Thymus (tissue), 11 donors: ENCODE results near the gene USP34. TPM values are rescaled to one million over a fixed set of nuclear protein-coding genes. Genes with fewer than 3 reads are reported as not detected.

ENCODE experiments used
- DNase-seq, 9 donors: peaks; one replicate each; pipeline ENCODE4 v3.0.0-alpha.2; 2013; ENCODE audit warnings: low spot score in 9 of 9, low read depth in 6 of 9, missing footprints in 1 of 9
- H3K27ac ChIP-seq, 2 donors: one replicate each; pipeline ENCODE4 v1.5.1; 2013; ENCODE audit warnings: control low read depth in 1 of 2, low read depth in 1 of 2, low read length in 1 of 2, mild to moderate bottlenecking in 1 of 2, moderate library complexity in 1 of 2
- H3K27me3 ChIP-seq, 2 donors: one replicate each; pipeline ENCODE4 v1.5.1; 2013; ENCODE audit warnings: low read length in 1 of 2; ENCODE audit not compliant: control insufficient read depth in 2 of 2, insufficient read depth in 1 of 2
- H3K36me3 ChIP-seq, 2 donors: one replicate each; pipeline ENCODE4 v1.5.1; 2013; ENCODE audit warnings: low read length in 1 of 2, mild to moderate bottlenecking in 1 of 2, moderate library complexity in 1 of 2; ENCODE audit not compliant: control insufficient read depth in 2 of 2, insufficient read depth in 2 of 2
- H3K4me1 ChIP-seq, 2 donors: one replicate each; pipeline ENCODE4 v1.5.1; 2013; ENCODE audit warnings: low read length in 2 of 2; ENCODE audit not compliant: control insufficient read depth in 2 of 2, insufficient read depth in 2 of 2
- H3K4me3 ChIP-seq, 2 donors: one replicate each; pipeline ENCODE4 v1.5.1; 2013; ENCODE audit warnings: low read length in 2 of 2, control low read depth in 1 of 2, mild to moderate bottlenecking in 1 of 2
- H3K9me3 ChIP-seq, 2 donors: one replicate each; pipeline ENCODE4 v1.5.1; 2013; ENCODE audit warnings: low read length in 1 of 2, mild to moderate bottlenecking in 1 of 2; ENCODE audit not compliant: control insufficient read depth in 2 of 2, insufficient read depth in 1 of 2
- WGBS: extraction: QIAGEN DNeasy Blood & Tissue Kit; methylation state at CpG from one replicate; pipeline ENCODE4 v1.1.7; 2013; 5-methylcytosine and 5-hydroxymethylcytosine counted together
- polyA plus RNA-seq: library from polyadenylated mRNA; stranded (reverse); fragments of 200-250 nt; gene quantifications from one replicate; pipeline ENCODE4 v1.2.3, GENCODE V29; 2013
- total RNA-seq: library from RNA; stranded (reverse); fragments of 120-200 nt; gene quantifications from one replicate; pipeline ENCODE4 v1.2.4, GENCODE V29; 2013
- donor health status: healthy.

The USP34 gene
- total and polyA plus RNA-seq, 2 donors = 54.5 to 102 TPM

DNA sequence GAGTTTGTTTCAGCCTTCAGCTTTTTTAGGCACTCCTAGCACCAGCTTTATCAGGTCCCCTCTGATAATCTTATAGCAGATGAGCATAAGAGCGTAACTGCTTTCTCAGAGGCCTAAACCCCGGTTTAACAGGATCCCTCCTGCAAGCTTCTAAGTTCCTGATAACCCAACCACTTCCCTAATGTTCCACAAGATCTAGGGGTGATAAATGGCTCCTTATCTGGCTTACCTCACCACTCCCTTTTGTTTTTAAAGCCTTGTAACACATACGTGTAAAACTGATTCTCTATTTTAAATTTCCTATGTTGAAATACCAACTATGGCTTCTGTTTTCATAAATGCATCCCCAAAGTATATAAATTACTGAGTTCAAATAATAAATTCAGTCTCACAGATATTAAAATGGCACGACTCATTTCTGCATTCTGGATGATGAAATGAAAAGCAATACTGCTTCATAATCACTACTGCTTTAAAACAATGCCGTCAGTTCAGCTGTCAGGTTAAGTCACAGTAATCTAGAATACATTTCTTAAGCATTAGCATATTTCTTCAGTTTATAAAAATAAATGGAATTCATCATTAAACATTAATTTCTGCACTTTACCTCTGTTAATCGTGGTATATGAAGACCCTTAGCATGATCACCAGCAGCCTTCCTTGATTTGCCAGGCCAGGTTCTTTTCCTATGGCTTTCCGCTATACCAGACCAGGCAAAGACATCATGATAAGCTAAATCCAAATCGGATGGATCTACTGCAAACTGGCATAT, 182.6 kb downstream of the USP34 start:
- peaks cover 4 to 22% of the 10 kb centered on the region in 2 donors for H3K36me3 ChIP-seq
- H3K9me3 ChIP-seq = no peaks in the 10 kb centered on the region
- no peaks in the 10 kb centered on the region for H3K27me3 ChIP-seq
- 82% methylated on average over 8 of the region's 8 CpGs for WGBS
- DNase-seq = no peak
- no peaks in the 10 kb centered on the region for H3K4me1 ChIP-seq
- no peak overlapping the region for H3K4me3 ChIP-seq
- no peak overlapping the region for H3K27ac ChIP-seq

DNA sequence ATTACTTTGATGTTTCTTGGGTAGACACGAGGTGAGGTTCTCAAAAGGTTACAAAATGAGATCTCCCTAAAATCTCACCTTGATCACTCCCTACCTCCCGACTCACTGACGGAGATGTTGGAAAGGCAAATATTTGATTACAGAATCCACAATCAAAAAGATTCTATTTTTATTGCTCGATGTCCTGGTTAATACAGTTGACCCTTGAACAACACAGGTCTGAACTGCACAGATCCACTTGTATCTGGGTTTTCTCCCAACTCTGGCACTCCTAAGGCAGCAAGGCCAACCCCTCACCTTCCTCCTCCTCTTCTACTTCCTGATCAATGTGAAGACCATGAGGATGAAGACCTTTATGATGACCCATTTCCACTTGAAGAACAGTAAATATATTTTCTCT, 183.6 kb downstream of the USP34 start:
- Histone ChIP-seq H3K9me3 (no peaks in the 10 kb centered on the region), H3K4me3 (no peak overlapping the region), H3K27ac (no peak overlapping the region), H3K4me1 (no peaks in the 10 kb centered on the region), H3K36me3 (peaks cover 9 to 29% of the 10 kb centered on the region in 2 donors), H3K27me3 (no peaks in the 10 kb centered on the region)
- DNase-seq = no peak
- WGBS = 98% methylated on average over 4 of the region's 4 CpGs

DNA sequence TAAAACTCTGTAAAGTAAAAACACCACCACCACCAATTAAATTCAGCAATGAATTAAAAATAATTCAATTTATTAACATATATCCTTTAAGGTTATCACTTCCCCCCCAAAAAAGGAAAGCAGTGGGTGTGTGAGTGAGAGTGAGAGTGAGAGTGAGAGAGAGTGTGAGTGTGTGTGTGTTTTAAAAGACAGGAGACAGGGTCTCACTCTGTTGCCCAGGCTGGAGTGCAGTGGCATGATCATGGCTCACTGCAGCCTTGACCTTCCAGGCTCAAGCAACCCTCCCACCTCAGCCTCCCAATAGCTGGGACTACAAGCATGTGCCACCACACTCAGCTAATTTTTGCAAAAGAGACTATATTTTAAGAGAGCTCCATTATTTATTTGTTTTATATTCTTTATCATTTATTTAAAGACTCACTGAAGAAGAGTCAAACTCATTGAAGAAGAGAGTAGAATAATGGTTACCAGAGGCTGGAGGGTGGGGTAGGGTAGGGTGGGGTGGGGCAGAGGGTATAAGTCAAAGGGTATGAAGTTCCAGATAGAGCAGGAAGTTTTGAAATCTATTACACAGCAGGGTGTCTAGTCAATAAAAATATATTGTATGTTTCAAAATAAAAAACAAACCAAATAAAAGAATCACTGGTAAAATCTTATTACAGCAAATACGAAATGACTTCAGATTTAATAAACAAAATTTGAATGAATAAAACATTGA, 187.3 kb downstream of the USP34 start:
- no peaks in the 10 kb centered on the region for H3K27me3 ChIP-seq
- no peaks in the 10 kb centered on the region for H3K9me3 ChIP-seq
- peaks cover 15 to 35% of the 10 kb centered on the region in 2 donors for H3K36me3 ChIP-seq
- H3K4me3 ChIP-seq = no peak overlapping the region
- 98% methylated on average over 1 of the region's 1 CpG for WGBS
- H3K4me1 ChIP-seq = no peaks in the 10 kb centered on the region
- no peak for DNase-seq
- no peak overlapping the region for H3K27ac ChIP-seq

GRCh38 chr2:61282104-61282590, 188.7 kb downstream of the USP34 start:
- Histone ChIP-seq H3K4me3 (no peak overlapping the region), H3K36me3 (peaks cover 20 to 34% of the 10 kb centered on the region in 2 donors), H3K27ac (no peak overlapping the region), H3K4me1 (no peaks in the 10 kb centered on the region), H3K27me3 (no peaks in the 10 kb centered on the region), H3K9me3 (no peaks in the 10 kb centered on the region)
- 98% methylated on average over 6 of the region's 6 CpGs for WGBS
- no peak for DNase-seq

DNA sequence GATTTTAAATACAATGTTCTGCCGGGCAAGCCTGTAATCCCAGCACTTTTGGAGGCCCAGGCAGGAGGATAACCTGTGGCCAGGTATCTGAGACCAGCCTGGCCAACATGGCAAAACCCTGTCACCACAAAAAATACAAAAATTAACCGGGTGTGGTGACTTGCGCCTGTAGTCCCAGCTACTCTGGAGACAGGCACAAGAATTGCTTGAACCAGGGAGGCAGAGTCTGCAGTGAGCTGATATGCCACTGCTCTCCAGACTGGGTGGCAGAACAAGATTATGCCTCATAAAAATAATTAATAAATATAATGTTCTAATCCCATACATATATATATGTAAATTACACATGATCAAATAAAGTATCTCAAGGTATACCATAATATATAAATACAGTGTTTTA, 189.6 kb downstream of the USP34 start:
- Histone ChIP-seq H3K9me3 (no peaks in the 10 kb centered on the region), H3K4me3 (no peak overlapping the region), H3K36me3 (peaks cover 19 to 38% of the 10 kb centered on the region in 2 donors), H3K27me3 (no peaks in the 10 kb centered on the region), H3K27ac (no peak overlapping the region), H3K4me1 (no peaks in the 10 kb centered on the region)
- WGBS = over 99% methylated on average over 3 of the region's 3 CpGs
- no peak for DNase-seq

DNA sequence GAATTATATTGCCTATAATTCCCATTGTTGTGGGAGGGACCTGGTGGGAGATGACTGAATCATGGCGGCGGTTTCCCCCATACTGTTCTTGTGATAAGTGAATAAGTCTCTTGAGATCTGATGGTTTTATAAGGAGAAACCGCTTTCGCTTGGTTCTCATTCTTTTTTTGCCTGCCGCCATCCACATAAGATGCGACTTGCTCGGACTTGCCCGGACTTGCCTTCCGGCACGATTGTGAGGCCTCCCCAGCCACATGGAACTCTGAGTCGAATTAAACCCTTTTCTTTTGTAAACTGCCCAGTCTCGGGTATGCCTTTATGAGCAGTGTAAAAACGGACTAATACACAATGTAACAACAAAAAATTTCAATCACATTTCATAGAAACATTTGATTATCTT, 193.1 kb downstream of the USP34 start:
- no peak for DNase-seq
- H3K4me3 ChIP-seq = no peak overlapping the region
- H3K9me3 ChIP-seq = no peaks in the 10 kb centered on the region
- H3K4me1 ChIP-seq = no peaks in the 10 kb centered on the region
- peaks cover 19 to 42% of the 10 kb centered on the region in 2 donors for H3K36me3 ChIP-seq
- 98% methylated on average over 13 of the region's 13 CpGs for WGBS
- H3K27ac ChIP-seq = no peak overlapping the region
- no peaks in the 10 kb centered on the region for H3K27me3 ChIP-seq

DNA sequence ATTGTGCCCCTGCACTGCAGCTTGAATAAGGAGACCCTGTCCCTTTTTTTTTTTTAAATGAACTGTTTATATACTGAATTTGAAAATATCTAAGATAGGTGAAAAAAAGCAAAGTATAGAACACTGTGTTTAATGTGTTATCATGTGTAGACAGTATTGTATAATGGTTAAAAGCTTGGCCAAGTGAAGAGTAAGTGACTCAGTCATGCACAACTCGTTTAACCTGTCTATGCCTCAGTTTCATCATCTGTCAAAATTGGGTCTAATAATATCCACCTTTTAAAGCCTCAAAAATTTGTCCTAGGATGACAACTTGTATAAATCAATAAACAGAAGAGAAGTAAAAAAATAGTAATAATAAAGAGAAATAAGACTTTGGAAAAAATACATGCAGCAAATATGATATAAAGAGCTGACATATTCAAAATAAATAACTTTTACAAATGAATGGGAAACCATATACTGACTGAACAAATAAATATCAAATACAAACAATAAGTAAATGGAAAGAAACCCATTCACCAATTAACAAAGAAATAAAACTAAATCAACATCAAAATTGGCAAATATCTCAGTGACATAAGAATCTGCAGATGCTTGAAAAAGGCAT, 195.2 kb downstream of the USP34 start:
- no peaks in the 10 kb centered on the region for H3K4me1 ChIP-seq
- peaks cover 0 to 3% of the 10 kb centered on the region in 2 donors for H3K9me3 ChIP-seq
- WGBS = 92% methylated on average over 1 of the region's 1 CpG
- no peak overlapping the region for H3K4me3 ChIP-seq
- H3K27ac ChIP-seq = no peak overlapping the region
- peaks cover 12 to 34% of the 10 kb centered on the region in 2 donors for H3K36me3 ChIP-seq
- no peaks in the 10 kb centered on the region for H3K27me3 ChIP-seq
- no peak for DNase-seq

DNA sequence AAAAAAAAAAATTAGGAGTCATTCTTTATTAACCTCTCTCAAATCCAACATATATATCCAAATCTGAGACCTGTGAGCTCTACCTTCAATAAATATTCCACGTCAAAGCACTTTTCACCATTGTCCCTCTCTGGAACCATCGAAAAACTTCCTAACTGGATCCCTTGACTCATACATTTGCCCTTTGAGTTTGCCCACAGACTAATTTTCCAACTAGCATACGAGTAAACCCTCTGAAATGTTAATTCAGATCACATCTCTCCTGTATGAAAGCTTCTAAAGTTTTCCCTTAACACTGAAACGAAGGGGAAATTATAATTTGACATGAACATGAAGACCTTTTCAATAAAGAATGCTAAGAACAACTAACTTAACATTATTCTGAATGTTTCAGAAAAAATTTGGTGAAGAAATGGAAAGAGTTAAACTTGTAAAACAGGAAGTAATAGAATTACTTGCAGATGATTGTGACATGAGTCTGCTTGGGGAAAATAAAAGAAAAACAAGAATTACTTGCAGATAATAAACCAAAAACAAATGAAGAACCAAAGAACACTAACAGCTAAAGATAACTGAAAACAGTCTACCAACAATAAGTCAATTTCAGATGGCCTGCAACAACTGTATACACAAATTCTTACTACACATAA, 198.3 kb downstream of the USP34 start:
- Histone ChIP-seq H3K4me3 (no peak overlapping the region), H3K27me3 (no peaks in the 10 kb centered on the region), H3K27ac (no peak overlapping the region), H3K4me1 (no peaks in the 10 kb centered on the region), H3K9me3 (peaks cover 0 to 3% of the 10 kb centered on the region in 2 donors), H3K36me3 (peaks cover 12 to 30% of the 10 kb centered on the region in 2 donors)
- DNase-seq = no peak
- 95% methylated on average over 4 of the region's 4 CpGs for WGBS
